COR-L47 (cell line): ENCODE results near the gene NPAT.
"Not testable (repeated sequence)": the region's sequence is repeated elsewhere in the genome, so short reads cannot be mapped to it uniquely, and the experiment has no call there.

Experiments used
- DNase-seq: peaks from one replicate; lab custom pipeline; 2025; lab: John Stamatoyannopoulos, UW

NPAT gene

GRCh38 chr11:108218912-108219783, 3.3 kb downstream of the NPAT start:
- no peak for DNase-seq

GRCh38 chr11:108218455-108218854, 4.0 kb downstream of the NPAT start:
- DNase-seq, result no peak

- no peak for DNase-seq
These were observed 5.5 kb downstream of the NPAT start for GRCh38 chr11:108216988-108217387.

- no peak for DNase-seq
These were observed 8.7 kb downstream of the NPAT start for GRCh38 chr11:108213784-108214183.

GRCh38 chr11:108210441-108210840, 12.0 kb downstream of the NPAT start:
- DNase-seq, result no peak

GRCh38 chr11:108207683-108208060, 14.8 kb downstream of the NPAT start:
- DNase-seq, result no peak

- peak; percentile 1 for DNase-seq
These were observed 15.3 kb downstream of the NPAT start for GRCh38 chr11:108206969-108207682.

GRCh38 chr11:108206171-108206570, 16.3 kb downstream of the NPAT start:
- DNase-seq, result no peak

GRCh38 chr11:108204929-108205499, 17.4 kb downstream of the NPAT start:
- no peak for DNase-seq

GRCh38 chr11:108204376-108204775, 18.1 kb downstream of the NPAT start:
- no peak for DNase-seq

GRCh38 chr11:108203075-108203474, 19.4 kb downstream of the NPAT start:
- no peak for DNase-seq

GRCh38 chr11:108199446-108200321, 22.8 kb downstream of the NPAT start:
- no peak for DNase-seq

GRCh38 chr11:108198833-108199232, 23.6 kb downstream of the NPAT start:
- no peak for DNase-seq

GRCh38 chr11:108197351-108197750, 25.1 kb downstream of the NPAT start:
- no peak for DNase-seq

- DNase-seq, result no peak
These were observed 25.5 kb downstream of the NPAT start for GRCh38 chr11:108196901-108197300.

- no peak for DNase-seq
These were observed 28.7 kb downstream of the NPAT start for GRCh38 chr11:108193725-108194124.

- DNase-seq, result no peak
These were observed 44.9 kb downstream of the NPAT start for GRCh38 chr11:108177570-108177969.

- DNase-seq, result no peak
These were observed 52.3 kb downstream of the NPAT start for GRCh38 chr11:108170184-108170583.

- no peak for DNase-seq
These were observed 54.8 kb downstream of the NPAT start for GRCh38 chr11:108167624-108168023.

GRCh38 chr11:108162878-108163277, 59.6 kb downstream of the NPAT start:
- DNase-seq, result not testable (repeated sequence)

GRCh38 chr11:108160970-108161566, 61.4 kb downstream of the NPAT start:
- no peak for DNase-seq

- DNase-seq, result no peak
These were observed 67.8 kb downstream of the NPAT start for GRCh38 chr11:108154591-108154990.
